IPS DF 4.7 (cell line): ENCODE measurements around the gene MIER1.
"Not testable (repeated sequence)": the region's sequence is repeated elsewhere in the genome, so short reads cannot be mapped to it uniquely, and the experiment has no call there.

Experiments
- DNase-seq: peaks from one replicate; pipeline ENCODE4 v3.0.0-alpha.2; 2013; ENCODE audit warnings: low spot score; ENCODE audit errors: extremely low read depth

The MIER1 gene

GRCh38 chr1:66937529-66938234 lies 12.9 kb downstream of the MIER1 start:
- DNase-seq = no peak

DNA sequence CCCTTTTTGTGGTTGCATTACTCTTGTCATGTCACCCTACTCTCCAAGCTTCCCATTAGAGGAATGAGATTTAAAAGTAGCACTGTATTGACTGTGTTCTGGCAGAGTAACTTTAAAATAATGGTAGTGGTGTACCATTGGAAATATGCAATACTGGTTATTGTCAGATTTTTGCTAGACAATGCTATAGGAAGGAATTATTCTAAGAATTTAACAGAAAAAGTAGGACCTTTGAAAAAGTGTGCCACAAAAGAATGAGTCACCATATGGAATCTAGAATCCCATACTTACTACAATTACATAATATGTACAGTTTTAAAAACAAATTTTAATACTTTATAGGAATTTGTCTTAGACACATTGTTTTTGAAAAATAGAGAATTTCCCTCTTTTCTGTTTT lies 13.8 kb downstream of the MIER1 start:
- no peak for DNase-seq

GRCh38 chr1:66940981-66941380 lies 16.2 kb downstream of the MIER1 start:
- DNase-seq = no peak

GRCh38 chr1:66943361-66943969 lies 18.7 kb downstream of the MIER1 start:
- DNase-seq = no peak

DNA sequence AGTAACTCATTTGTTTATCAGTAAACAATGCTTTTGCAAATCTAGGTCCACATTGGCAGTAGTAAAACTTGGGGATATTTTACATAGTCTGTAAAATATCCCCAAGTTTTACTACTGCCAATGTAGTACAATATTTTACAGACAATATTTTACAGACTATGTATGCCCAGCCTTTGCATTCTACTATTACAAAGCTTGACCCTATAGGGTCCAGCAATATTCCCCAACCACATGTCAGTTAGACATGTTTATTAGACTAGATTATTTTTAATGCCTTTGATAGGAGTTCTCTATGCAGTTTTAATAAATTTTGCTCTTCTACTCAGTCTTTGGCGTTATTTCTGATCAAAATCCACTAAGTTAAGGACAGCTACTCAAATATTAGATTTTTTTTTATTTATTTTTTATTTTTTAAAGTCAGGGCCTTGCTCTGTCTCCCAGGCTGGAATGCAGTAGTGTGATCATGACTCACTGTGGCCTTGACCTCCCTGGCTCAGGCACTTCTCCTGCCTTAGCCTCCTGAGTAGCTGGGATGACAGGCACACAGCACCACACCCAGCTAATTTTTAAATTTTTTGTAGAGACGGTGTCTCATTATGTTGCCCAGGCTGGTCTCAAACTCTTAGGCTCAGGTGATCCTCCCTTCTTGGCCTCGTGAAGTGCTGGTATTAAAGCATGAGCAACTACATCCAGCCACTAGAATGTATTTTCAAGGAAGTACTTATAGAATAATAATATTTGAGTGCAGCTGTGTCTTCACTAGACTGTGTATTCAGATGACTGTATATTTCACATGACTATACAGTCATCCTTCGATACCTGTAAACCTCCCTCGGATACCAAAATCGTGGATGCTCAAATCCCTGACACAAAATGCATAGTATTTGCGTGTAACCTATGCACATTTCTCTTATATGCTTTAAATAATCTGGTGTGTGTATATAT lies 19.8 kb downstream of the MIER1 start:
- DNase-seq = no peak

- DNase-seq = no peak
These were observed 20.5 kb downstream of the MIER1 start for GRCh38 chr1:66945316-66945715.

GRCh38 chr1:66947267-66947666 lies 22.5 kb downstream of the MIER1 start:
- DNase-seq = no peak

GRCh38 chr1:66951513-66951912 lies 26.7 kb downstream of the MIER1 start:
- DNase-seq = no peak

GRCh38 chr1:66954208-66954607 lies 29.4 kb downstream of the MIER1 start:
- no peak for DNase-seq

- no peak for DNase-seq
These were observed 33.1 kb downstream of the MIER1 start for GRCh38 chr1:66957938-66958337.

DNA sequence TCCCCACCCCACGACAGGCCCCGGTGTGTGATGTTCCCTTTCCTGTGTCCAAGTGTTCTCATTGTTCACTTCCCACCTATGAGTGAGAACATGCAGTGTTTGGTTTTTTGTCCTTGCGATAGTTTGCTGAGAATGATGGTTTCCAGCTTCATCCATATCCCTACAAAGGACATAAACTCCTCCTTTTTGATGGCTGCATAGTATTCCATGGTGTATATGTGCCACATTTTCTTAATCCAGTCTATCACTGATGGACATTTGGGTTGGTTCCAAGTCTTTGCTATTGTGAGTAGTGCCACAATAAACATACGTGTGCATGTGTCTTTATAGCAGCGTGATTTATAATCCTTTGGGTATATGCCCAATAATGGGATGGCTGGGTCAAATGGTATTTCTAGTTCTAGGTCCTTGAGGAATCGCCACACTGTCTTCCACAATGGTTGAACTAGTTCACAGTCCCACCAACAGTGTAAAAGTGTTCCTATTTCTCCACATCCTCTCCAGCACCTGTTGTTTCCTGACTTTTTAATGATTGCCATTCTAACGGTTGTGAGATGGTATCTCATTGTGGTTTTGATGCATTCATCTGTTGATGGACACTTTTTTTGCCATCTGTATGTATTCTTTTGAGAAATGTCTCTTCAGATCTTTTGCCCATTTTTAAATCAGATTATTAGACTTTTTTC lies 41.5 kb downstream of the MIER1 start:
- DNase-seq = not testable (repeated sequence)

GRCh38 chr1:66968574-66968973 lies 43.8 kb downstream of the MIER1 start:
- no peak for DNase-seq

GRCh38 chr1:66978201-66978600 lies 53.4 kb downstream of the MIER1 start:
- DNase-seq = no peak

DNA sequence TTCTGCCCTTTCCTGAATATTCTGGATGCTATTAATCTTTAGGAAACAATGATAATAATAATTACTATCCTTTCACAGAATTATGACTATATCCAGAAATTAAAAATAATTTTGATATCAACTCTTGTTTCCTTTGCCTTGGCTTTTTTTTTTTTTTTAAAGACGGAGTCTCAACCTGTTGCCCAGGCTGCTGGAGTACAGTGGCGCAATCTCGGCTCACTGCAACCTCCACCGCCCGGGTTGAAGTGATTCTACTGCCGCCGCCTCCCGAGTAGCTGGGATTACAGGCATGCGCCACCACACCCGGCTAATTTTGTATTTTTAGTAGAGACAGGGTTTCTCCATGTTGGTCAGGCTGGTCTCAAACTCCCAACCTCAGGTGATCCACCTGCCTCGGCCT lies 54.8 kb downstream of the MIER1 start:
- not testable (repeated sequence) for DNase-seq

GRCh38 chr1:66980745-66981367 lies 56.1 kb downstream of the MIER1 start:
- no peak for DNase-seq

DNA sequence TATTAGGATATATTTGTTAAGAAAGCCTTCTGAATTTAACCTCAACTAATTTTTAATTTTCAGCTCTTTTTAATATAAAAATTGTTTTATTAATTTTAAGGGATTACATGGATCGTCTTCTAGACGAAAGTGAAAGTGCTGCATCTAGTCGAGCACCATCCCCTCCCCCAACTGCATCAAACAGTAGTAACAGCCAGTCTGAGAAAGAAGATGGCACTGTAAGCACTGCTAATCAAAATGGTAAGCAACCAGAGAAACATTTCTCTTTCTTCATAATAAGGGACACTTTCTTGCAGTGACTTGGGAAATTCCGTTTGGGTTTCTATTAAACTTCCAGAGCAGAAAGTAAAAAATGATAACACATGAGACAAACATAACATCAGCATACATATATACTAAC lies 56.9 kb downstream of the MIER1 start:
- DNase-seq = no peak

DNA sequence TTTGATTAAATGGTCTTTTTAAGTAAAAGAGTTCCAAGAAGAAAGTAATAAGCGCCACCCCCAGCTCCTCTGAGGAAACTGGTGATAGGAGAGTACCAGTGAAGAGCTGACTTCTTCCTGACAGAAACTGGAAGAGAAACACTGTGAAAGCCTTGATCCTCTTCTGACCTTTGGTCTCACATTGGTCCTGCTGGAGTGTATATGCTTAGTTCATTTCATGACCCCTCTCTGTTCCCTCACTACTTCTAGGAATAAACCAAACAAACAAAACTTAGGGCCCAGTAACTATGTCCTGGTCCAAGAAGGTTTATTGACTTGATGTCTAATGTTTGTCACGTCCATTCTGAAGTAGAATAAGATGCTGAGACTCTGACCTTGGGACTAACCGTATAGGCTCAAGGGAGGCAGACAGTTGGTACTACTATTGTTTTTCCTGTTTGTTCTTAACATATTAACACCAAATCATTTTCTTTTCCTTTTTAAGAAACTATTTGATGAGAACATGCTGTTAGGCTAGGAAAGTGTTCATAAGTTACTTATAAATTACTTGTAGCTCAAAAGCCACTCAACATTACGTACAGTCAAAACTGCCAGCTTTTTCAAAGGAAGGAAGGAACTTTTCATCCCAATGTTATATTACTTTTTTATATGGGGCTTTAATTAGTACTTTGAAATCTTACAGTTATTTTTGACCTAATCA lies 57.9 kb downstream of the MIER1 start:
- DNase-seq = no peak

GRCh38 chr1:66984491-66984890 lies 59.7 kb downstream of the MIER1 start:
- DNase-seq = no peak

GRCh38 chr1:66985835-66986234 lies 61.0 kb downstream of the MIER1 start:
- DNase-seq = no peak

DNA sequence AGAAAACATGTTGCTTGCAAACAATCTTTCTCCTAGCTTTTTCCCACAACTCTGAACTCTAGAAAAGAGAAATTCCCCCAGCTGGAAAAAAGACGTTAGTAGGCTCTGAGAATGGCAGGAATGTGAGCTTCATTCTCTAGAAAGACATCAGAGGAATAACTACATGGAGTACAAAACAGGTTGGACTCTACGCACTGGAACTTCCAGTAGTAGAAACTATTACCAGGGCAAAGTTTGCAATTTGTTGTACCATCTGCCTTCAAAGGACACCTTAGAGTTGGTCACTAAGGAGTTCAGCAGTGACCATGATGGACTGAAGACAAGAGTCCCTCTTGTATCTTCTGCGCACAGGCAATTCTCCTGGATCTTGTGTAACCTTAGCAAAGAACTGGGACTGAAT lies 68.3 kb downstream of the MIER1 start:
- no peak for DNase-seq
